HCT116 (cell line): Measurements from ENCODE around the gene ACYP2.

Experiments used
- CTCF ChIP-seq, 3 experiments: fragments of 200-600 bp in 1 of 3; sonication (generic) in 1 of 3; IDR thresholded peaks in 2 of 3; conservative IDR thresholded peaks in 1 of 3; 2 replicates each; pipeline ENCODE4 v1.5.1; 2012 to 2017; ENCODE audit warnings: low read depth in 2 of 3, low read length in 2 of 3, antibody characterized with exemption in 1 of 3, borderline replicate concordance in 1 of 3, control low read depth in 1 of 3, mild to moderate bottlenecking in 1 of 3, mixed read lengths in 1 of 3, mixed run types in 1 of 3, moderate library complexity in 1 of 3; ENCODE audit not compliant: insufficient read depth in 1 of 3
- POLR2AphosphoS5 ChIP-seq: IDR thresholded peaks from 2 replicates; pipeline ENCODE4 v1.6.1; 2011; ENCODE audit warnings: mild to moderate bottlenecking, low read depth, low read length, moderate library complexity
- ZNF274 ChIP-seq: fragments of 200-500 bp; sonication (Bioruptor generic); IDR thresholded peaks from 2 replicates; pipeline ENCODE4 v1.6.1; 2014; ENCODE audit warnings: mild to moderate bottlenecking, low read depth, low read length, inconsistent platforms

DNA sequence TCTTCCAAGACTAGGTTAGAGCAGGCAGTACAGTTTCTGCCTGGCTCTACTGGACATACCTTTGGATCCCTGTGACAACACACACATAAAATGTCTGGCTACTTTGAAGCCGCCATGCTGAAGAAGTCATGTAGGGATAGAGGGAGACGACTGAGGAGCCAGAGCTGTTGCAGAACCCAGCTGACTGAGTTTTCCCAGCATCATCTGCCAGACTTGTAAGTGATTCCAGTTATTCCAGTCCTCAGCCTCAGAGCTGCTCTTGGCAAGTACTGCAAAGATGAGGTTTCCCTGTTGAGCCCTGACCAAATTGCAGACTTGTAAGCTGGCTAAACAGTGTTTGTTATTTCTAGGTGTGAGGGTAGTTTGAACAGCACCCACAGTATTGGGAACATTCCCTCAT is 172.1 kb downstream of the ACYP2 start:
- TF ChIP-seq CTCF (IDR thresholded peaks at IDR 0.05 in 2 of 3, conservative IDR thresholded peaks at IDR 0.05 in 1 of 3; ENCODE audit: borderline replicate concordance in 1 of 3, insufficient read depth in 1 of 3, low read depth in 2 of 3, low read length in 2 of 3) (no peak), ZNF274 (no peak), POLR2AphosphoS5 (no peak)
